NCI-H1048 (cell line): ENCODE data around the gene BUD23.
"Not testable (repeated sequence)": the region's sequence is repeated elsewhere in the genome, so short reads cannot be mapped to it uniquely, and the experiment has no call there.

ENCODE experiments used
- DNase-seq: peaks from one replicate; lab custom pipeline; 2025; lab: John Stamatoyannopoulos, UW

The BUD23 gene, protein sequence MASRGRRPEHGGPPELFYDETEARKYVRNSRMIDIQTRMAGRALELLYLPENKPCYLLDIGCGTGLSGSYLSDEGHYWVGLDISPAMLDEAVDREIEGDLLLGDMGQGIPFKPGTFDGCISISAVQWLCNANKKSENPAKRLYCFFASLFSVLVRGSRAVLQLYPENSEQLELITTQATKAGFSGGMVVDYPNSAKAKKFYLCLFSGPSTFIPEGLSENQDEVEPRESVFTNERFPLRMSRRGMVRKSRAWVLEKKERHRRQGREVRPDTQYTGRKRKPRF

DNA sequence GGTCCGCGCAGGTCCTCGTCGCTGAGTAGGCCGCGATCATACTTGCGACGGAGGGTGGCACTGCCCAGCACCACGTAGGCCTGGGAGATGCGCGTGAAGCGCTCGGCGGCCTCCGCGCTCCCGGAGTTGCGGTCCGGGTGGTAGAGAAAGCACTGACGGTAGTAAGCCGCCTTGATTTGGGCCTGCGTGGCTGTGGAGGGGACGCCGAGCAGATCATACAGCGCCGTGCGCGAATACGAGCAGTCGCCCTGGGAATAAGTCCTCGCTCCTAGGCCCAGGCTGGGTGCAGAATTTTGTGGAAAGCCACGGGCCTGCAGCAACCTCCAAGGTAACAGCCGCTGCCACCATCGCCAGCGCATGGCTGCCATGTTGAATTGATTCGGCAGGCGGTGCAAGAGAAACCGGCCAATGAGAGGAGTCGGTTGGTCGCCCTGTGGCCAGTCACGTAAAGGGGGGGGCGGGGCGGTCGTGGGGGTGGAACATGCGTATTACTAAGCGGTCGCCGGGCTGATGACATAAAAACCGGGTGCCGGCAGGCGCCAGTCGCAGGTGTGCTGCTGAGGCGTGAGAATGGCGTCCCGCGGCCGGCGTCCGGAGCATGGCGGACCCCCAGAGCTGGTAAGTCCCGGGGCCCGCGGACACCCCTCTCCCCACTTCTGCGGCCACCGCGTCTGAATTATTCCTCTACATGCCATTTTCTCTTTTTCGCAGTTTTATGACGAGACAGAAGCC lies at the start of gene BUD23, which contains the start of gene DNAJC30:
Gene BUD23 (plus strand): TSS at position 542 of the 732 bp plus-strand sequence. CDS start 29 bp downstream, at position 571.
Gene DNAJC30 (minus strand): TSS at position 398 of the 732 bp plus-strand sequence. CDS start 30 bp downstream, at position 368.
- peak; percentile 98 for DNase-seq

DNA sequence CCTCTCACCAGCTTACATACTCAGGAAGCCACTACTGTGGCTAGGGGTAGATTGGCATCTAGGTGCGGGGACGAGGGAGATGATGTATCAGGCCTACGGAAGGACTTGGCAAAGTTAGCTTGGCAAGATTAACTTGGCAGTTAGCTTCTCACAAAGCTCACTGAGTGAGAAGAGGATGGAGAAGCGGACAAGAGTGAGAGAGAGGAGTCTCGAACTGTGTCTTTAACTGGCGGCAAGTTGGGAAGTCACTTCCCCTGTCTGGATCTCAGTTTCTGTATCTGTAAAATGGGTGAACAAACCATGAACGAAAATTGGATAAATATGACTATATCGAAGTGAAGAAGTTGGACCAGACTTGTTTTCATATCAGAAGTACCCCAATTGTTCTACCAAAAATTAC lies 49.6 kb upstream of the BUD23 start:
- no peak for DNase-seq

DNA sequence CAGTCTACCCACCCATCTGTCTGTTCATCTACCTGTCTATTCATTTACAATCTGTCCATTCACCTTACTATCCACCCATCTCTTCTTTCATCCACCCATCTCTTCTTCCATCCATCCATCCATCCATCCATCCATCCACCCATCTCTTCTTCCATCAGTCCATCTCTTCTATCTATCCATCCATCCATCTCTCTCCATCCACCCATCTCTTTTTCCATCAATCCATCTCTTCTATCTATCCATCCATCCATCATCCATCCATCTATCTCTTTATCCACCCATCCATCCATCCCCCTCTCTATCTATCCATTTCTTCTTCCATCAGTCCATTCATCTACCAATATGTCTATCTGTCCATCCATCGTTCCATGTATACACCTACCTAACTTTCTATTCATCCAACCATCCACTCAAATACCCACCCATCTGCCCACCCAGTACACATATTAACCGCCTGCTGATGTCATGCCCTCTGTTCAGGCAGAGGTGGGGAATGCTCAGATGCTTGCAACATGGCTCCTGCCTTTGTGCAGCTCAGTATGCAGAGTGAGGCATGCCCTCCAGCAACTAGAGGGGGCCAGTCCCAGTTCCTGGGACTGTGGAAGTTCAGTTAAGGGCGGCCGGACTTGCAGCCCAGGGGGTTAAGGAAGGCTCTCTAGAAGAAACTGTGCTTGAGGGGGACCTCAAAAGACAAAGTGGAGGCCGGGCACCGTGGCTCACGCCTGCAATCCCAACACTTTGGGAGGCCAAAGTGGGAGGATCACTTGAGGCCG lies 47.8 kb upstream of the BUD23 start:
- no peak for DNase-seq

DNA sequence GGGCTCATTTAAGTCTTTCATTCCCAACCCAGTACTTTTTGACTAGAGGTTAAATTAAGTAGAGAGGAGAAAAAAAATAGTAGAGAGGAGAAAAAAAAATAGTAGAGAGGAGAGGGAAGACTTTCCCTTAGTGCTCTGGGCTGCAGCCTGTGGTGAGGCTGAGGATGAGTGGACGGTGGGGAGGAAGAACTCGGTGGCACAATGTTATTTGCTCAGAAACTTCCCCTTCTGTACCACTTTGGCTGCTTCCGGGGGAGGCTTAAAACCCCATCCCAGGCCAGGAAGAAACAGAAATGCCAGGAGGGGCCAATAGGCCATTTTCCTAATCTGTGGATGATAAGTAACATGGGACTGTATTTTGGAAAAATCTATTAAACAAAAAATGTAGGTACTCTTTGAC lies 44.5 kb upstream of the BUD23 start:
- DNase-seq: no peak

DNA sequence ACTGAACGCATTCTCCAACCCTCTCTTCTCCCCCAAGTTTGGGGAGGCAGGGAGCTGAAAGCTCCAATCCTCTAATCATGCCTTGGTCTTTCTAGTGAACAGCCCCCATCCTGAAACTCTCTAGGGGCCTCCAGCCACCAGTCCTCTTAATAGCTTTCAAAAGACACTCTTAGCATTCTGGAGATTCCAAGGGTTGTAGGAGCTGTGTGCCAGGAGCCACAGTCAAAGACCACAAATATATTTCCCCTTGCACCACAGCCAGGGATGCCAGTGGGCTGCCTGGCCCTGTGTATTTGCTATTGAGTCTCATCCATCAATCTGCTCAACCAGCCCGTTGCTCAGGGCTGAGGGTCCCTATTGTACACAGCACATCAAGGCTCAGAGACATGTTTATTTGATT lies 40.6 kb upstream of the BUD23 start:
- no peak for DNase-seq

DNA sequence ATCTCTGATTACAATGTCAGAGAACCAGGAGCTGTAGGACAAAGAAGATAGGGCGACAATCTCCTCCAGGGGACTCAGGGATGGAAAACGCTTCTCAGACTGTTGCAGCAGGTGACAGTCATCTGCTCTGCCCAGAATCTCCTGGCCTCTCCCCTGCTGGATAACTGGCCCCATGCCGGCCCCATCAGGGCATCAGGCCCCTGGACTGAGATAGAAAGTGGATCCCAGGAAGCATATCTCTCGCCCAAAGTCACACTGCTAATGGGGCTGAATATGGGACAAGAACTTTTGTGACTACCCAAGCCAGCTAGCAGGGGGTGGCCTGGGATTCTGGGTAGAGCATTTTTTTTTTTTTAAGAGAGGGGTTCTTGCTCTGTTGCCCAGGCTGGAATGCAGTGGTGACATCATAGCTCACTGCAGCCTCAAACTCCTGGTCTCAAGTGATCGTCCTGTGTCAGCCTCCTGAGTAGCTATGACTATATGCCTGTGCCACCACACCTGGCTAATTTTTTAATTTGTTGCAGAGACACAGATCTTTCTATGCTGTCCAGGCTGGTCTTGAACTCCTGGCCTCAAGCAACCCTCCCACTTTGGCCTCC lies 38.6 kb upstream of the BUD23 start:
- DNase-seq: no peak

DNA sequence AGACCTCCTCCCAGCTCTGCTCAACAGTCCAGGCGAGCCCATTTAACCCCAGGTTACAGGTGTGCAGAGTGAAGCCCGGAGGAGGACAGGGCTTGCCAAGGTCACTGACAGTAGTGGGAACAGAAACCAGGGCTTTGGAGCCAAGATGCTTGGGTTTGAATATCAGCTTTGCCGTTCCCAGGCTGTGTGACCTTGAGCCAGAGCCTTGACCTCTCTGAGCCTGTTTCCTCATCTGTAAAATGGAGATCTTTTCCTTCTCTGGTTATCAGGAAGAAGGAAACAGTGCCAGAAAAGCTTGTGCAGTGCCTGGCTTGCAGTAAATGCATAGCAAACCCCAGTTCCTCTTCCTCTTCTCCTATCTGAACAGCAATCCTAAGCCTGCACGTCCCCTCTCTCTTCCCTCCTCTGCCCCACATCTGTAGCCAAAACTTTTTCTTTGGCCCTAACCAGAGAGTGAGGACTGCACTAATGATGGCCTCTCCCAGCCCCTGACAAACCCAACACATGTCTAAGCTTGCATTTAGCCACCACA lies 37.7 kb upstream of the BUD23 start:
- no peak for DNase-seq

DNA sequence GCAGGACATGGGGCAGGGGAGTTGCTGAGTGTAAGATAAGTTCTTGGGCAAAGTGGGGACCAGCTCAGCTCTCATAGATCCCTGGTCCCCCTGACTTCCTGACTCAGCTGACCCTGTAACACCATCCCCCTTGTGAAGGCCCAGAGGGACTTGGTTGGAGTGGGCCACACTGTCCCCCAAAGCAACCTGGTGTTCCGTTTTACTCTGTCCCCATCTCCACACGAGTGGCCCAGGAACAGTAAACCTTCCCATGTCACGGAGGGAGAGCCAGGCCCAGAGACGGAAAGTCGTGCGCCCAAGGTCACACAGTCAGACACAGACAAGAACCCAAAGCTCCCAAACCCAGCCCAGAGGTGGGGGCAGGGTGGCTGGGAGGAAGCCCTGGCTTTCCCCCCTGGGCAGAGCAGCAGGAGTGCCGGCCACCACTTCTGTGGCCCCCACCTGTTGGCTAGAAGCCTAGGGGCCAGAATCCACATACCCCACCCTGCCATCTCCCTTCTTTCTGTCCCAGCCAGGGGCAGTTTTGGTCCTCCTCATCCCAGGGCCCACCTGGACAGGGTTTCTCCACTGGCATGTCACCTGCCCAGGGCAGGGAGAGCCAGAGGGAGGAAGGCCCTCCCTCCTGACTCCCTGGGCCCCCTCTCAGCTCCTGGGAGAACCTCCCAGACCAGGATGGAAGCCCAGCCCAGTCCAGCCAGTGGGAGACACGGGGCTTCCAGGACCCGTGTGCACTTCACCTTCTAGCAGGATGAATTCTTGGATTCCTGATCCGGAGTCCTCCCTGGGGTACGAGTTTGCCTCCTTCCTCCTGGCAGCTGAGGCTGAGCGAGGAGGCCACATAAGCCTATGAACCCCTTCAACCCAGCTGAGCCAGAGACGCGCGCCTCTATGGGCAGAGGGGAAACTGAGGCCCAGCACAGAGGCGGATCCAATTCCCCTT lies 36.3 kb upstream of the BUD23 start:
- DNase-seq: no peak

DNA sequence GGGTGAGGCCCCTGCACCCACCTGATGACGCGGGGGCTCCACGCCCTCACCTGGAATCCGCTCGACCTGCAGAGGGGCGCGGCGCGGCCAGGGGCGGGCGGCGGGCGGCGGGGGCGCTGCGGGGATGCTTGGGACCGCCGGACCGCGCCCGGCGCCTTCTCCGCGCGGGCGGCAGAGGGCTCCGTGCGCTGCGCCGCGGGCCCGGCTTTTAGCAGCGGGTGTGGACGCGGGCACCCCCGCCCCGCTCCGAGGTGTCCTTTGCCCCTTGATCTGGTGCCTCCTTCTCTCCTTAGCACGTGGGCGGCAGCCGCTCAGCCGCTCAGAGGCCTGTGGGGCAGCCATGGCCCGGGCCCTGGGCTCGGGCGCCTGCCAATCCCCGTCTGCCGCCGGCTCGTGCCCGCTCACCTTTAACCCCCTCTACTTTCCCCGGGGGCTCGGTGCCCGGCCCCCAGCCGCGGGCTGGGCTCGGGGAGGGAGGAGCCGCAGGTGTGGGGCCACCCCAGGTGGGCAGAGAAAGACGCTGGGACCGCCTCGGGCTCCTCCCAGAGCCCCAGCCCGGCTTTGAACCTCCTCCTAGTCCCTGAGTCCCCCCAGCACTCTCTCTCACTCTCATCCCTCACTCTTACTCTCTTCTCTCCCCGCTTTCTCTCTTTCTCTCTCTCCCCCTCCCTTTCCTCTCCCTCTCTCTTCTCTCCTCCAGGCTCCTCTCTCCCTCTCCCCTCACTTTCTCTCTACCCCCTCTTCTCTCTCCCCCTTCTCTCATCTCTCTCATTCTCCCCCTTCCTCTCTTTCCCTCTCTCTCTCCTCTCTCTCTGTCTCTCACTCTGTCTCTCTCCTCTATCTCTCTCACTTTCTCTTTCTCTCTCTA lies 35.4 kb upstream of the BUD23 start:
- DNase-seq: no peak

DNA sequence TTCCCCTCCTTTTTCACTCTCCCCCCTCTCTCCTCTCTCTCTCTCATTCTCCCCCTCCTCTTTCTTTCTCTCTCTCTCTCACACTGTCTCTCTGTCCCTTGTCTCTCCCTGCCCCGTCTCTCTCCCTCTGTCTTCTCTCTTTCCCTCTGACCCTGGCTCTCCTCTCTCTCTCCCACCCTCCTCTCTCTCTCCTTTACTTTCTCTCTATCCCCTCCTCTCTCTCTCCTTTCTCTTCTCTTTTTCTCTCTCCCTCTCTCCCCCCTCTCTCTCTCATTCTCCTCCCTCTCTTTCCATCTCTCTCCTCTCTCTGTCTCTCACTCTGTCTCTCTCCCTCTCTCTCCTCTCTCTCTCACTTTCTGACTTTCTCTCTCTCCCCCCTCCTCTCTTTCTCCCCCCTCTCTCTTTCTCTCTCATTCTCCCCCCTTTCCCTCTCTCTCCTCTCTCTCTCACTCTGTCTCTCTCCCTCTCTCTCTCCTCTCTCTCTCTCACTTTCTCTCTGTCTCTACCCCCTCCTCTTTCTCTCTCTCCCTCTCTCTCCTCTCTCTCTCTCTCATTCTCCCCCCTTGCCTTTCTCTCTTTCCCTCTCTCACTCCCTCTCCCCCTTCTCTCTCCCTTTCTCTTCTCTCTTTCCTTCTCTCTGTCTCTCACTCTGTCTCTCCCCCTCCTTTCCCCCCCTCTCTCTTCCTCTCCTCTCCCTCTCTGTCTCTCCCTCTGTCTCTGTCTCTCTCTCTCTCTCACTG lies 34.6 kb upstream of the BUD23 start:
- no peak for DNase-seq

DNA sequence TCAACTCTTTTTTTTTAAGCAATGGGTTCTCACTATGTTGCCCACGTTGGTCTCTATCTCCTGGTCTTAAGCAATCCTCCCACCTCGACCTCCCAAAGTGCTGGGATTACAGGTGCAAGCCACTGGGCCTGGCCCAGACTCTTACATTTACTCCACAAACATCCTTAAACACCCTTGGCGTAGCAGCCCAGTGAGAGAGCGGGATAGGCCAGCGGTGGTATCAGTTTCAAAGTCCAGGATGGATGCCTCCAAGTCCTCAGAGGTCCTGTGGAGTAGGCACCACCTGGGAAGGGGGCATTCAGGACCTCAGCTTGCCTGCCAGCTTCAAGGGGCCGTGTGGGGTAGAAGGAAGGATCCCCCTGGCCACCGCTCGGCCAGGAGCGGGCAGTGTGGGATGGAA lies 33.8 kb upstream of the BUD23 start:
- DNase-seq: no peak

DNA sequence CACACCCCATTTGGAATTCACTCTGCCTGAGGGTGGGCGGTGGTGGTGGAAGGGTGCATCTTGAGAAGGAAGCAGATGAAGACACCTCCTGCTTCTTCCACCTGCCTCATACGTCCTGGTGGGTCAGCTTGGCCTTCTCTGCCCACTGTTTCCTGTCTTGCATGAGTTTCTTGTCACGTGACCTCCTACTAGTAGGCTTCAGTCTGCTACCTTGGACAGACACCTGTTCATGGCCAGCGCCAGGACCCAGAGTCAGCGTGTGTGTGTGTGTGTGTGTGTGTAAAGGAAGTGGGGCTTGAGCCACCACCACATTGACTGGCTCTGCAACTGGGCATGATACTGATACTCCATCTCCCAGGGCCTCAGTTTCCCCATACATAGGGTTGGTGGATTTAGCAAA lies 32.9 kb upstream of the BUD23 start:
- no peak for DNase-seq

DNA sequence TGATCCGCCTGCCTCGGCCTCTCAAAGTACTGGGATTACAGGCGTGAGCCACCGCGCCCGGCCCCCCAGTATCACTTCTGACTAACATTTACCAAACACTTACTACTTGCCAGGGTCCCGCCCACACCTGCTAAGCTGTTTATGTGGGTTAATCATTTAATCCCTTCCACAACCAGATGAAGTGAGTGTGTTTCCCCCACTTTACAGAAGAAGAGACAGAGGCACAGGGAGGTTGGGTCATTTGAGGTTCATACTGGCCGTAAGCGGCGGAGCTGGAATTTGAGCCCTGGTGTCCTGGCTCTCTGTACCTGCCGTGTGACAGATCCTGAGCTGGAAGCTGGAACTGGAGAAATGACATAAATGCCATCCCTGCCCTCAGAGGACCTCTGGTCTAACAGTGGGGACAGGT lies 30.9 kb upstream of the BUD23 start:
- DNase-seq: no peak

DNA sequence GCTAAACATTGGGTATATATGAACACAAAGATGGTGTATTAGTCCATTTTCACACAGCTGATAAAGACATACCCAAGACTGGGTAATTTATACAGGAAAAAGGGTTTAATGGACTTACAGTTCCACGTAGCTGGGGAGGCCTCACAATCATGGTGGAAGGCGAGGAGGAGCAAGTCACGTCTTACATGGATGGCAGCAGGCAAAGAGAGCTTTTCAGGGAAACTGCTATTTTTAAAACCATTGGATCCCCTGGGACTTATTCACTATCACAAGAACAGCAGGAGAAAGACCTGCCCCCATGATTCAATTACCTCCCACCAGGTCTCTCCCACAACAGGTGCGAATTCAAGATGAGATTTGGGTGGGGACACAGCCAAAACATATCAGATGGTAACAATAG lies 28.1 kb upstream of the BUD23 start:
- DNase-seq: not testable (repeated sequence)

DNA sequence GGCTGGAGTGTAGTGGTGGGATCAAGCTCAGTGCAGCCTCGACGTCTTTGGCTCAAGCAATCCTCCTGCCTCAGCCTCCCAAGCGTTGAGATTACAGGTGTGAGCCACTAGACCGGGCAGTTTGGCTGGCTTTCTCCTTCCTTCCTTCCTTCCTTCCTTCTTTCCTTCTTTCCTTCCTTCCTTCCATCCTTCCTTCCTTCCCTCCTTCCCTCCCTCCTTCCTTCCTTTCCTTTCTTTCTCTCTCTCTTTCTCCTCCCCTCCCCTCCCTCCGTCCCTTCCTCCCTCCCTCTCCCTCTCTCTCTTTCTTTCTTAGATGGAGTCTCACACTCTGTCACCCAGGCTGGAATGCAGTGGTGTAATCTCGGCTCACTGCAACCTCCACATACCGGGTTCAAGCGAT lies 23.4 kb upstream of the BUD23 start:
- no peak for DNase-seq

DNA sequence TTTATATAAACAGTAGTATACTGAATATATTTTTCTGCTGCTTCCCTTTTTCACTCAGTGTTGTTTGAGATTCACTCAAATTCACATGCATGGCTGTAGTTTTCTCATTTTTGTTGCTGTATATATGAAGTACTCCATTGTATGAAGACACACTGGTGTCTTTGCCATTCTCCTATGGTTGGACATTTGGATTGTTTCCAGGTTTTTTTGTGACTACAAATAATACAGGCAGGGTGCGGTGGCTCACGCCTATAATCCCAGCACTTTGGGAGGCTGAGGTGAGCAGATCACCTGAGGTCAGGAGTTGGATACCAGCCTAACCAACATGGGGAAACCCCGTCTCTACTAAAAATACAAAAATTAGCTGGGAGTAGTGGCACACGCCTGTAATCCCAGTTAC lies 22.8 kb upstream of the BUD23 start:
- not testable (repeated sequence) for DNase-seq

DNA sequence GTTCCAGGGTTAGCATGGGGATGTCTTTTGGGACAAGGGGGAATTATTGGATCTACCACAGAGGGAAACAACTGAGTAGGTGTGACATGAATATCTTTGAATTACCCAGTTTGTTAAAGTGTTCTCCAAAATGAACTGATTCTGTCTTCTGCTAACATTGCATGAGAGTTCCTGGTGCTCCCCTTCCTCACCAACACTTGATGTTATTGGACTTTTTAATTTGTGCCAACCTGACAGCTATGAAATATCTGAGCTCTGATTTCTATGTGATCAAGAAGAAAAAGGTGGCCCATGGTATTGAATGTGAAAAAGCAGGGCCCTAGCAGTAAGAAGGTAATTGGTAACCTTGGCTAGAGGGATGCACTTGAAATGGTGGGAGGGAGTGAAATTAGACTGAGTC lies 20.4 kb upstream of the BUD23 start:
- no peak for DNase-seq

DNA sequence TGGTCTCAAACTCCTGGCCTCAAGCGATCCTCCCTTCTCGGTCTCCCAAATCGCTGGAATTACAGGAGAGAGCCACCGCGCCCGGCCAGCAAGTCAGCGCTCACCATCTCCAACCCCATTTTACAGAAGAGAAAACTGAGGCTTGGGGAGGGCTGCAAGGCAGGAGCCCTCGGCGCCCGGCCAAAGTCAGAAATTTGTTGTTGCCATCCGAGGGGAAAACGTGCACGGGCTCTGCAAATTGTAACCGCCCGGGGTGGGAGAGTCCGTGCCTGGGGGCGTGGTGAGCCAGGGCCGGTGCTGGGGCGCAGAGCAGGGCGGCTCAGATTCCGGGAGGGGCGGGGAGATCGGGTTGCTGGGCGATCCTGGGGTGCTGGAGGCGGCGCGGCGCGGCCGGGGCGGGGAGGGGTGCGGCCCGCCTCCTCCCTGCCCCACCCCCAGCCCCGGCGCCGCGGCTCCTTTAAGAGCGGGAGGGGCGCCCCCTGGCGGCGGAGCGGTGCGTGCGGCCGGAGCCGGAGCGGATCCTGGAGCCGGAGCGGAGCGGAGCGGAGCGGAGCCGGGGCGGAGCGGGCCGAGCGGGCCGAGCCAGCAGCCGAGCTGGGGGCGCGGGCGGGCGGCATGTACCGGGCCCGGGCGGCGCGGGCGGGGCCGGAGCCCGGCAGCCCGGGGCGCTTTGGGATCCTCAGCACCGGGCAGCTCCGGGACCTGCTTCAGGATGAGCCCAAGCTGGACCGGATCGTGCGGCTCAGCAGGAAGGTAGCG lies 15.9 kb upstream of the BUD23 start, which contains the start of gene VPS37D:
Gene VPS37D (plus strand): TSS at position 488 of the 759 bp plus-strand sequence. CDS start 128 bp downstream, at position 616.
- DNase-seq: peak; percentile 95
